Activated T-helper 2 cell treated with anti-CD3 and anti-CD28 coated beads, Interferon-gamma antibody, Interleukin-2, Interleukin-4, amounts not matched to agents 10 μg/mL and 5 μg/mL and 100 μg/mL, durations not matched to agents 14 hours and 24 hours and 36 hours (primary cell): ENCODE data around the gene TANGO6. TPM values are rescaled to one million over a fixed set of nuclear protein-coding genes. Genes with fewer than 3 reads are reported as not detected.
"Not testable (repeated sequence)": the region's sequence is repeated elsewhere in the genome, so short reads cannot be mapped to it uniquely, and the experiment has no call there.

Experiments
- DNase-seq: peaks from one replicate; pipeline ENCODE4 v3.0.0; 2021; ENCODE audit warnings: low spot score
- H3K27ac Mint-ChIP-seq: one replicate; pipeline ENCODE4 v1.8.0; 2021; ENCODE audit warnings: mixed read lengths
- H3K27me3 Mint-ChIP-seq: one replicate; pipeline ENCODE4 v1.8.0; 2021; ENCODE audit warnings: low read depth, mixed read lengths
- H3K36me3 Mint-ChIP-seq: one replicate; pipeline ENCODE4 v1.8.0; 2021; ENCODE audit warnings: low read depth, mixed read lengths
- H3K4me1 Mint-ChIP-seq: one replicate; pipeline ENCODE4 v1.8.0; 2021; ENCODE audit warnings: low read depth, mixed read lengths
- H3K4me3 Mint-ChIP-seq: one replicate; pipeline ENCODE4 v1.8.0; 2021; ENCODE audit warnings: low read depth, mild to moderate bottlenecking, moderate library complexity, mixed read lengths
- H3K9me3 Mint-ChIP-seq: one replicate; pipeline ENCODE4 v1.8.0; 2021; ENCODE audit warnings: mixed read lengths
- intact Hi-C: fragments of 100-400 bp; cut with micrococcal nuclease; formaldehyde crosslinking; loops from one replicate; pipeline ENCODE4 v1.15.1; 2023
- total RNA-seq: library from RNA; stranded (reverse); gene quantifications from 2 replicates; pipeline ENCODE4 v1.2.3, GENCODE V29; 2022

The TANGO6 gene
- total RNA-seq, 1 donor from 2014 or later, result 30.0 TPM

DNA sequence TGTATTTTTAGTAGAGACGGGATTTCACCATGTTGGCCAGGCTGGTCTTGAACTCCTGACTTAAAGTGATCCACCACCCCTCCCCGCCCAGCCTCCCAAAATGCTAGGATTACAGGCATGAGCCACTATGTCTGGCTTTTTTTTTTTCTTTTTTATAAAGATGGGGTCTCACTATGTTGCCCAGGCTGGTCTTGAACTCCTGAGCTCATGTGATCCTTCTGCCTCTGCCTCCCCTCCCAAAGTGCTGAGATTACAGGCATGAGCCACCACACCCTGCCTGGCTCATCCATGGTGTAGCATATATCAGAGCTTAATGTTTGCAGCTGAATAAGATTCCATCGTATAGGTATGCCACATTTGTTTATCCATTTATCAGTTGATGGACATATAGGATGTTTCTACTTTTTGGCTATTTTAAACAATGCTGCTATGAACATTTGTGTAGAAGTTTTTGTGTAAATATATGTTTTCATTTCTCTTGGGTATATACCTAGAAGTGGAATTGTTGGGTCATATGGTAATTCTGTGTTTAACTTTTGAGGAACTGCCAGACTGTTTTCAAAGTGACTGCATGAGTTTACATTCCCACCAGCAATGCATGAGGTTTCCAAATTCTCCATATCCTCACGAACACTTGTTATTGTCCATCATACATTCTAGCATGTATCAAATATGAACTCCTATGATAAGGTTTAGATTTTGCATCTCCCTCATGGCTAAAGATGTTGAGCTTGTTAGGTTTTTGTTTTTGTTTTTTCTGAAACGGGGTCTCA is 206.5 kb downstream of the TANGO6 start:
- Mint-ChIP-seq H3K27me3 (no peaks in the 10 kb centered on the region), H3K27ac (no peak overlapping the region), H3K9me3 (no peaks in the 10 kb centered on the region), H3K4me1 (peaks cover 3% of the 10 kb centered on the region), H3K4me3 (no peak overlapping the region), H3K36me3 (no peaks in the 10 kb centered on the region)
- intact Hi-C loops, result no loop called here
- no peak for DNase-seq

DNA sequence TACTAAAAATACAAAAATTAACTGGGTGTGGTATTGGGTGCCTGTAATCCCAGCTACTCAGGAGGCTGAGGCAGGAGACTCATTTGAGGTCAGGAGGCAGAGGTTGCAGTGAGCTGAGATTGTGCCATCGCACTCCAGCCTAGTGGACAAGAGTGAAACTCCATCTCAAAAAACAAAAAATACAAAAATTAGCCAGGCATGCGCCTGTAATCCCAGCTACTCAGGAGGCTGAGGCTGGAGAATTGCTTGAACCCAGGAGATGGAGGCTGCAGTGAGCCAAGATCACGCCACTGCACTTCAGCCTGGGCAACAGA is 208.1 kb downstream of the TANGO6 start:
- H3K27ac Mint-ChIP-seq, intact Hi-C loops, H3K4me1 Mint-ChIP-seq, H3K27me3 Mint-ChIP-seq, H3K9me3 Mint-ChIP-seq, H3K4me3 Mint-ChIP-seq, H3K36me3 Mint-ChIP-seq, DNase-seq: not testable (repeated sequence)

DNA sequence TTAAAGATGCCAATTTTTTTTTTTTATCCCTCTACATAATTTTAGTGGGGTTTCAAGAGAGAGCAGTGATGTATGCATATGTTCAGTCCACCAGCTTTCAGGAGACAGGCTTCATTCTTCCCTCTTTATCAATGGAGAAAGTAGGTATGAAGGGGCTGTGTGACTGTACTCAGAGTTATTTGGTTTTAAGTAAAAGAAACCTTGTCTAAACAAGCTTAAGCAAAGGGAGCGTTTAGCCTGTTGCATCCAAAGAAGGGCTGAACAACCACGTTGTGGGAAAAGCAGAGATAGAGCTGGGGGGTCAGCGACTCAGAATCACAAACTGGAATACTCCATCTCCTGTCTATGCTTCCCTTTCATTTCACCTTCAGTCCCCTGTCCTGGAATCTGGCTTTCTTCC is 211.7 kb downstream of the TANGO6 start:
- intact Hi-C loops, result no loop called here
- no peaks in the 10 kb centered on the region for H3K27me3 Mint-ChIP-seq
- H3K36me3 Mint-ChIP-seq, result no peaks in the 10 kb centered on the region
- no peak for DNase-seq
- no peak overlapping the region for H3K4me3 Mint-ChIP-seq
- H3K4me1 Mint-ChIP-seq, result peaks cover 4% of the 10 kb centered on the region
- no peaks in the 10 kb centered on the region for H3K9me3 Mint-ChIP-seq
- H3K27ac Mint-ChIP-seq, result no peak overlapping the region

- Mint-ChIP-seq H3K9me3 (no peaks in the 10 kb centered on the region), H3K4me3 (no peak overlapping the region), H3K4me1 (peaks cover 4% of the 10 kb centered on the region), H3K27ac (no peak overlapping the region), H3K27me3 (no peaks in the 10 kb centered on the region), H3K36me3 (no peaks in the 10 kb centered on the region)
- intact Hi-C loops, result no loop called here
- DNase-seq, result no peak
These were observed 212.6 kb downstream of the TANGO6 start for GRCh38 chr16:69055980-69056379.

- Mint-ChIP-seq H3K27ac (no peak overlapping the region), H3K36me3 (no peaks in the 10 kb centered on the region), H3K9me3 (no peaks in the 10 kb centered on the region), H3K4me3 (no peak overlapping the region), H3K4me1 (peaks cover 4% of the 10 kb centered on the region), H3K27me3 (no peaks in the 10 kb centered on the region)
- no peak for DNase-seq
- intact Hi-C loops, result no loop called here
These were observed 213.1 kb downstream of the TANGO6 start for GRCh38 chr16:69056421-69056820.

GRCh38 chr16:69057400-69058378 is 214.4 kb downstream of the TANGO6 start:
- H3K9me3 Mint-ChIP-seq, result no peaks in the 10 kb centered on the region
- no peak overlapping the region for H3K4me3 Mint-ChIP-seq
- no peaks in the 10 kb centered on the region for H3K36me3 Mint-ChIP-seq
- no peak for DNase-seq
- intact Hi-C loops, result no loop called here
- H3K27me3 Mint-ChIP-seq, result no peaks in the 10 kb centered on the region
- H3K4me1 Mint-ChIP-seq, result peaks cover 4% of the 10 kb centered on the region
- no peak overlapping the region for H3K27ac Mint-ChIP-seq

DNA sequence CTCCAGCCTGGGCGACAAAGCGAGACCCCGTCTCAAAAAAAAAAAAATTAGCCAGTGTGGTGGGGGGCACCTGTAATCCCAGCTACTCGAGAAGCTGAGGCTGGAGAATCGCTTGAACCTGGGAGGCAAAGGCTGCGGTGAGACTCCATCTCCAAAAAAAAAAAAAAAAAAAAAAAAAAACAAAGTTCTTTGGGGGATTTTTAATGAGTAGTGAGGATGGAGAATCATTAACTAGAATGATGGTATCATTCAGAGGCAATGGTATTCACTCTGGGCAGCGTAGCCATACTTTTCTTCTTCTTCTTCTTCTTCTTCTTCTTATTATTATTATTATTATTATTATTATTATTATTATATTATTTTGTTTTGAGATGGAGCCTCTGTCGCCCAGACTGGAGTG is 220.2 kb downstream of the TANGO6 start:
- H3K4me3 Mint-ChIP-seq, H3K27ac Mint-ChIP-seq, H3K36me3 Mint-ChIP-seq, intact Hi-C loops, H3K9me3 Mint-ChIP-seq, H3K27me3 Mint-ChIP-seq, DNase-seq, H3K4me1 Mint-ChIP-seq: not testable (repeated sequence)

GRCh38 chr16:69064124-69064763 is 220.9 kb downstream of the TANGO6 start:
- Mint-ChIP-seq H3K4me1 (no peaks in the 10 kb centered on the region), H3K9me3 (no peaks in the 10 kb centered on the region), H3K27ac (no peak overlapping the region), H3K27me3 (no peaks in the 10 kb centered on the region), H3K36me3 (no peaks in the 10 kb centered on the region), H3K4me3 (no peak overlapping the region)
- intact Hi-C loops, result no loop called here
- no peak for DNase-seq

DNA sequence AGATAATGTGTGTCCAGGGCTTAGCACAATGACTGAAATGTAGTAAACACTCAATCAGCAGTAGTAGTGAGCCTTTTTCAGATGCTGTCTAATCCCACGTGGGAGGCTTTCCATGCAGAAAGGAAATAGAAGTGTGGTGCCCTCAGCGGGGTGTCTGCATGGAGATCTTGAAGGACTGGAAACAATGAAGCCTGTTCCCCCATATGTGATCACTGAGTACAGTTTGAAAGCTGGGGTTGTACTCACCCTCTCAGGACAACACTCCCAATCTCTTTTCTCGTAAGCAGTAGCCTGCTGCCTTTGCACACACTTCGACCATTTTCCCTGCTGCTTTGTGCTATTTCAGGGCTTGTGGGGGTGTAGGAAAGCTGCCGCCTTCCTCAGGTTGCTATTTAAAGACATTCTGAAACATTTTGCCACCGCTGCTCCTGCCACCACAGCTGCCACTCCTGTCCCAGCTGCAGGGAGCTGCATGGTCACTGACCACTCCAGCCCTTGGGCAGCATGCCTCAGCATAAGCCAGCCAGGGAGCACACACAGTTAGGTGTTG is 221.5 kb downstream of the TANGO6 start:
- Mint-ChIP-seq H3K36me3 (no peaks in the 10 kb centered on the region), H3K9me3 (no peaks in the 10 kb centered on the region), H3K27me3 (no peaks in the 10 kb centered on the region), H3K4me1 (no peaks in the 10 kb centered on the region), H3K4me3 (no peak overlapping the region), H3K27ac (no peak overlapping the region)
- DNase-seq, result no peak
- intact Hi-C loops, result no loop called here

- Mint-ChIP-seq H3K9me3 (no peaks in the 10 kb centered on the region), H3K4me3 (no peak overlapping the region), H3K27me3 (no peaks in the 10 kb centered on the region), H3K36me3 (no peaks in the 10 kb centered on the region), H3K4me1 (no peaks in the 10 kb centered on the region), H3K27ac (no peak overlapping the region)
- no peak for DNase-seq
- intact Hi-C loops, result no loop called here
These were observed 226.2 kb downstream of the TANGO6 start for GRCh38 chr16:69069504-69069903.

GRCh38 chr16:69071036-69071435 is 227.7 kb downstream of the TANGO6 start:
- H3K4me3 Mint-ChIP-seq, result no peak overlapping the region
- H3K27me3 Mint-ChIP-seq, result no peaks in the 10 kb centered on the region
- H3K9me3 Mint-ChIP-seq, result no peaks in the 10 kb centered on the region
- intact Hi-C loops, result no loop called here
- H3K4me1 Mint-ChIP-seq, result no peaks in the 10 kb centered on the region
- no peaks in the 10 kb centered on the region for H3K36me3 Mint-ChIP-seq
- H3K27ac Mint-ChIP-seq, result no peak overlapping the region
- DNase-seq, result no peak

DNA sequence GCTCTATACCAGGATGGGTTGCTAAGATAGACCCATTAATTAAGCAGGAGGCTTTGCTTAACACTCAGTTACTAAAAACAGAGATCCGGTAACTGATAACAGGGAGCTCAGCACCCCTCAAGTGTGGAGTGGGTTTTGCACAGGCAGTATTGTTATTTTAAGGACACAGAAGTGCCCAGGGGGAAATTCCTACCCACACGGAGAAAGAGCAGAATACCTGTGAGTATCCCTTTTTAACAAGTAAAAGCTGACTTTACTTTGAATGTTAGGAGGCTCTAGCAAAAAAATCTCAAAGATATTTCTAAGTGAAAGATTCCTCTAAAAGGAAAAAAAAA is 229.3 kb downstream of the TANGO6 start:
- H3K9me3 Mint-ChIP-seq, result no peaks in the 10 kb centered on the region
- no peak overlapping the region for H3K4me3 Mint-ChIP-seq
- no peak overlapping the region for H3K27ac Mint-ChIP-seq
- no peaks in the 10 kb centered on the region for H3K4me1 Mint-ChIP-seq
- no peaks in the 10 kb centered on the region for H3K36me3 Mint-ChIP-seq
- no peaks in the 10 kb centered on the region for H3K27me3 Mint-ChIP-seq
- DNase-seq, result no peak
- intact Hi-C loops, result no loop called here
